Keratinocyte (primary cell): Measurements from ENCODE around the gene CDH18. TPM values are rescaled to one million over a fixed set of nuclear protein-coding genes. Genes with fewer than 3 reads are reported as not detected.
A peak's percentile ranks its signal among the peaks of the same experiment; 100 is the strongest.

ENCODE experiments used
- DNase-seq: peaks from one replicate; pipeline ENCODE4 v3.0.0-alpha.2; 2011; ENCODE audit warnings: low read depth, missing footprints, low spot score
- FAIRE-seq: peaks from 2 replicates; lab custom pipeline; 2011; peaks lifted over from hg19 to GRCh38; lab: Jason Lieb, UNC
- H2AFZ ChIP-seq: 2 replicates; pipeline ENCODE4 v1.6.0; 2012; ENCODE audit warnings: low read length, control low read depth, inconsistent platforms; ENCODE audit not compliant: control insufficient read depth
- H3K27ac ChIP-seq: 2 replicates; pipeline ENCODE4 v1.5.1; 2011; ENCODE audit warnings: low read length; ENCODE audit not compliant: control insufficient read depth, insufficient read depth
- H3K27me3 ChIP-seq: 3 replicates; pipeline ENCODE4 v1.6.0; 2011; ENCODE audit warnings: low read length; ENCODE audit not compliant: control insufficient read depth, insufficient read depth; ENCODE audit errors: extremely low read depth
- H3K36me3 ChIP-seq, 2 experiments: 2 replicates in 1 of 2; 3 replicates in 1 of 2; pipeline ENCODE4 v1.5.1; 2011; ENCODE audit warnings: low read length in 2 of 2, mild to moderate bottlenecking in 1 of 2; ENCODE audit not compliant: control insufficient read depth in 2 of 2, insufficient read depth in 2 of 2; ENCODE audit errors: extremely low read depth in 1 of 2
- H3K4me1 ChIP-seq: 3 replicates; pipeline ENCODE4 v1.5.1; 2011; ENCODE audit warnings: low read length; ENCODE audit not compliant: control insufficient read depth, insufficient read depth; ENCODE audit errors: extremely low read depth
- H3K4me2 ChIP-seq: 3 replicates; pipeline ENCODE4 v1.6.0; 2011; ENCODE audit warnings: low read depth, low read length; ENCODE audit not compliant: control insufficient read depth, insufficient read depth; ENCODE audit errors: extremely low read depth
- H3K4me3 ChIP-seq, 3 experiments: fragments of 200-600 bp in 1 of 3; sonication (generic) in 1 of 3; 2 replicates in 2 of 3; 3 replicates in 1 of 3; pipeline ENCODE4 v1.5.1; 2011 to 2016; ENCODE audit warnings: low read length in 3 of 3, mild to moderate bottlenecking in 3 of 3, control low read depth in 2 of 3, inconsistent platforms in 1 of 3, low read depth in 1 of 3, mixed read lengths in 1 of 3, mixed run types in 1 of 3, moderate library complexity in 1 of 3; ENCODE audit not compliant: control insufficient read depth in 2 of 3, insufficient read depth in 2 of 3; ENCODE audit errors: extremely low read depth in 1 of 3
- H3K79me2 ChIP-seq: 2 replicates; pipeline ENCODE4 v1.6.0; 2012; ENCODE audit warnings: low read length; ENCODE audit not compliant: control insufficient read depth, insufficient read depth
- H3K9ac ChIP-seq: 3 replicates; pipeline ENCODE4 v1.6.0; 2011; ENCODE audit warnings: low read length; ENCODE audit not compliant: control insufficient read depth, insufficient read depth; ENCODE audit errors: extremely low read depth
- H3K9me1 ChIP-seq: 3 replicates; pipeline ENCODE4 v1.6.0; 2011; ENCODE audit warnings: low read length; ENCODE audit not compliant: control insufficient read depth, insufficient read depth; ENCODE audit errors: extremely low read depth
- H3K9me3 ChIP-seq: 2 replicates; pipeline ENCODE4 v1.5.1; 2012; ENCODE audit warnings: low read depth, low read length; ENCODE audit not compliant: control insufficient read depth
- H4K20me1 ChIP-seq: 3 replicates; pipeline ENCODE4 v1.6.0; 2011; ENCODE audit warnings: low read length; ENCODE audit not compliant: control insufficient read depth, insufficient read depth; ENCODE audit errors: extremely low read depth
- EZH2 ChIP-seq: IDR thresholded peaks from one replicate; pipeline ENCODE4 v1.6.1; 2012; ENCODE audit warnings: inconsistent platforms, mild to moderate bottlenecking, low read length, moderate library complexity
- dilution Hi-C: fragments of 300-500 bp; cut with MboI; formaldehyde crosslinking; loops from one replicate; pipeline ENCODE4 v1.7.0; 2020; ENCODE audit warnings: low sequenced_read_pairs; ENCODE audit not compliant: extremely low pct_ligation_motif_present
- polyA plus RNA-seq, 5 experiments: library from polyadenylated mRNA; depleted of rRNA in 3 of 5; stranded (reverse) in 3 of 5; stranded (forward) in 1 of 5; unstranded in 1 of 5; fragments of >200 nt; gene quantifications; 1 replicate in 1 of 5; 2 replicates in 3 of 5; 3 replicates in 1 of 5; pipeline versions ENCODE4 v1.2.1 to v1.2.3, GENCODE V29; 2011 to 2012; ENCODE audit warnings: missing spikeins in 2 of 5, low read depth in 1 of 5, low replicate concordance in 1 of 5
- TF ChIP-seq, protein P1 (sequence below), 3 experiments: IDR thresholded peaks in 1 of 3; conservative IDR thresholded peaks in 1 of 3; optimal IDR thresholded peaks in 1 of 3; 2 replicates in 2 of 3; 3 replicates in 1 of 3; pipeline versions ENCODE3 to v1.5.1; 2011; ENCODE audit warnings: low read length in 3 of 3, mild to moderate bottlenecking in 3 of 3, moderate library complexity in 2 of 3, control low read depth in 1 of 3, inconsistent platforms in 1 of 3; ENCODE audit not compliant: insufficient read depth in 2 of 3; ENCODE audit errors: extremely low read depth in 1 of 3

CDH18 gene
- polyA plus RNA-seq, 1 donor (not counting 4 experiments of a cell fraction or from before 2014, with no cell fraction given) = 0.41 TPM

DNA sequence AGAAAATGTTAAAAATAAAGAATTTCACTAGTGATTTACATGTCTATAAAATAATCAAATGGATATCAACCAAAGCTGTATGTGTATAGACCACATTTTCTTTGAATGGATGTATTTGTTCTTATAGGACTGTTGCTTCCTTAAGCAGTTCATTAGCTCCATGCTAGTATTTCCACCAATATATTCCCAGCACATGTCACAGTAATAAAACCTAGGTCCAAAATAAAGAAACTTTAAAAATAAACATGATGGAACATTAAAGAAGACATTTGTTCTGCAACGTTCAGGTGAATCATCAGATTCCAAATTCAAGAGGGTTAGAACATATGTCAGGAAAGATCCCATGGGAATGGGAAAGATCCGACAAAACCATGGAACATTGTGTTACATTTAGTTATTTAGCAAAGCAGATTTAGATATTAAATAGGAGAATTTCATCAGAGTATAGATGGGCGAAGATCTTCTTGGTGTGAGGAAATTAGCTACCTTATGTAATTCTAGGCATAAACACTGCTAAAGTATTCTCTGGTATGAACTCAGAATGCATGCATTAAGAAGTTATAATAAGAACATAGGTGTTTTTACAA lies 490.7 kb downstream of the CDH18 start:
- Histone ChIP-seq H3K4me1 (peaks cover 3% of the 10 kb centered on the region), H3K27ac (no peak overlapping the region), H3K9ac (no peak overlapping the region), H3K79me2 (no peaks in the 10 kb centered on the region), H3K9me3 (no peaks in the 10 kb centered on the region), H3K27me3 (no peaks in the 10 kb centered on the region), H3K4me3 (no peak overlapping the region), H3K9me1 (no peaks in the 10 kb centered on the region), H3K4me2 (no peak overlapping the region), H2AFZ (no peak overlapping the region), H3K36me3 (no peaks in the 10 kb centered on the region), H4K20me1 (no peaks in the 10 kb centered on the region)
- TF ChIP-seq, protein P1, sequence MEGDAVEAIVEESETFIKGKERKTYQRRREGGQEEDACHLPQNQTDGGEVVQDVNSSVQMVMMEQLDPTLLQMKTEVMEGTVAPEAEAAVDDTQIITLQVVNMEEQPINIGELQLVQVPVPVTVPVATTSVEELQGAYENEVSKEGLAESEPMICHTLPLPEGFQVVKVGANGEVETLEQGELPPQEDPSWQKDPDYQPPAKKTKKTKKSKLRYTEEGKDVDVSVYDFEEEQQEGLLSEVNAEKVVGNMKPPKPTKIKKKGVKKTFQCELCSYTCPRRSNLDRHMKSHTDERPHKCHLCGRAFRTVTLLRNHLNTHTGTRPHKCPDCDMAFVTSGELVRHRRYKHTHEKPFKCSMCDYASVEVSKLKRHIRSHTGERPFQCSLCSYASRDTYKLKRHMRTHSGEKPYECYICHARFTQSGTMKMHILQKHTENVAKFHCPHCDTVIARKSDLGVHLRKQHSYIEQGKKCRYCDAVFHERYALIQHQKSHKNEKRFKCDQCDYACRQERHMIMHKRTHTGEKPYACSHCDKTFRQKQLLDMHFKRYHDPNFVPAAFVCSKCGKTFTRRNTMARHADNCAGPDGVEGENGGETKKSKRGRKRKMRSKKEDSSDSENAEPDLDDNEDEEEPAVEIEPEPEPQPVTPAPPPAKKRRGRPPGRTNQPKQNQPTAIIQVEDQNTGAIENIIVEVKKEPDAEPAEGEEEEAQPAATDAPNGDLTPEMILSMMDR (optimal IDR thresholded peaks at IDR 0.05 in 1 of 3, IDR thresholded peaks at IDR 0.05 in 1 of 3, conservative IDR thresholded peaks at IDR 0.05 in 1 of 3; ENCODE audit: extremely low read depth in 1 of 3, insufficient read depth in 2 of 3, low read length in 3 of 3) = no peak
- no peak for TF ChIP-seq EZH2
- dilution Hi-C loops = no loop called here
- no peak for DNase-seq
- no peak for FAIRE-seq

DNA sequence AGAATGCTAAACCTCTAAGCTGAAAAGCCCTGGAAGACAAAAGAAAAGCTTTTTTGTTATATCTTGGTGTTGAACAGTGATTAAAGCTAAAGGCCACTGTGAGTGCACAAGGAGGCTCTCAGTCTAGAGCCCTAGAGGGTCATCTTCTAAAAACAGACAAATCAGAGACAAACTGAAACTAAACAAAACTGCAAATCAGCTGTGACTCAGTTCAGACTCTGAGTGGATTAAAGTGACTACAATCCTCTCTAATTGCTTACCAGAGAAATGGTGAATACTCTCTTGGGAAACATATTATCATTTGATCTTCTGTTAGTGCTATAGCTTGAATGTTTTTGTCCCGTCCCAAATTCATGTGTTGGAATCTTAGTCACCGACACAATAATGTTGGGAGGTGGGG lies 491.9 kb downstream of the CDH18 start:
- DNase-seq (no peak), FAIRE-seq (no peak)
- Histone ChIP-seq H2AFZ (peak overlapping the region; percentile 1), H3K27me3 (no peaks in the 10 kb centered on the region), H3K9me1 (no peaks in the 10 kb centered on the region), H4K20me1 (no peaks in the 10 kb centered on the region), H3K4me1 (peaks cover 3% of the 10 kb centered on the region), H3K36me3 (no peaks in the 10 kb centered on the region), H3K9me3 (no peaks in the 10 kb centered on the region), H3K27ac (no peak overlapping the region), H3K4me3 (no peak overlapping the region), H3K9ac (no peak overlapping the region), H3K79me2 (no peaks in the 10 kb centered on the region), H3K4me2 (no peak overlapping the region)
- dilution Hi-C loops = no loop called here
- TF ChIP-seq, protein P1 (optimal IDR thresholded peaks at IDR 0.05 in 1 of 3, IDR thresholded peaks at IDR 0.05 in 1 of 3, conservative IDR thresholded peaks at IDR 0.05 in 1 of 3; ENCODE audit: extremely low read depth in 1 of 3, insufficient read depth in 2 of 3, low read length in 3 of 3) = no peak
- no peak for TF ChIP-seq EZH2
